ENCODE results near the gene SHISA5. TPM values are rescaled to one million over a fixed set of nuclear protein-coding genes. Genes with fewer than 3 reads are reported as not detected.
A peak's percentile ranks its signal among the peaks of the same experiment; 100 is the strongest.

The SHISA5 gene
- total RNA-seq, 1 experiment from 2014 or later: 137 TPM

DNA sequence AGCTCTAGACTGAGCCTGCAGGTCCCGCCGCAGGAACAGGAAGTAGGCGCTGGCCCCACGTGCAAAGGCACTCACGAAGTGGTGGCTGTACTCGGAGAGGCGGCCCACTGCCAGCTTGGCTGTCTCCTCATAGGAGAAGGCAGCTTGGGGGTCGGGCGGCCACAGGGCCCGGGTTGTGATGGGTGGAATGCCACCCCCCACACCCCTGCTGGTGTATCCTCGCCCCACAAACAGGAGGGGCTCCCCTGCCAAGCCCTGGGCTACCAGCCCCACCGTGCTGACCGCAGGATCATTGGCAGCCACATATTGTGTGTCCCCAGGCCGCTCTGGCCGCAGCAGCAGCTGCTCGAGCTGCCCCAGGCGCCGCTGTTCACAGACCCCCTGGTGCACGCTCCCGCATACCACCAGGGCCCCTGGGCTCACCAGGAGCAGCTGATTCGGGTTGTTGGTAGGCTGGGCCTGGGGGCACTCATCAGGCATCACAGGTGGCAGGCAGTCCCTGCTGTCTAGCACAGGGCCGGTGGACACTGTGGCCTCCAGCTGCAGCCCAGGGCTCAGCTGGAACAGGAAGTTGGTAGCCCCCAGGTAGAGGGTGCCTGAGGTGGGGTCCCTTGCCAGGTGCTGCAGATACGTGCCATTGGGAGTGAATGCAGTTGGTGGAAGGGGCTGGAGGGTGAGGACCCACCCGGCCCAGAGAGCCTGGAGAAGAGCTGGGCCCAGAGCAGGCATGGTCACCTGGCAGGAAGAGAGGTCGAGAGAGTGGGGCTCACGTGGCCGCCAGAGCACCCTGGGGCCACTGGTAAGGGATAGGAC lies 79.9 kb downstream of the SHISA5 start:
- no peaks in the 10 kb centered on the region for H3K9me3 Mint-ChIP-seq
- H3K27ac Mint-ChIP-seq: peak overlapping the region; percentile 16; the same call in 1 of the 2 replicates
- H3K36me3 Mint-ChIP-seq: no peaks in the 10 kb centered on the region; the same call in 1 of the 2 replicates
- no peaks in the 10 kb centered on the region for H3K27me3 Mint-ChIP-seq (ENCODE audit: low read depth)
- no peak overlapping the region for H3K4me3 Mint-ChIP-seq
- DNase-seq (ENCODE audit: low spot score) (no peak), ATAC-seq (no peak)
- ChIA-PET POLR2A (interaction anchor here (1.5 kb wide), 1 partner anchor 9 kb away, joined by 4 read pairs; no protein-coding TSS in a partner anchor), CTCF (interaction anchor here (0.7 to 18.3 kb wide), 6 partner anchors 9 to 125 kb away, joined by 3 to 218 read pairs (median 8); partner anchors contain the start of genes ATRIP, CCDC51 and TMA7)
- peaks cover 31% of the 10 kb centered on the region for H3K4me1 Mint-ChIP-seq
- TF ChIP-seq ZNF138 (CRISPR knock-in tag; conservative IDR thresholded peaks at IDR 0.05) (no peak), ARID4B (CRISPR knock-in tag; IDR thresholded peaks at IDR 0.05; ENCODE audit: borderline replicate concordance) (no peak), MXD4 (CRISPR knock-in tag; IDR thresholded peaks at IDR 0.05; ENCODE audit: borderline replicate concordance) (no peak), ZNF416 (CRISPR knock-in tag; IDR thresholded peaks at IDR 0.05) (no peak), ZNF396 (CRISPR knock-in tag; IDR thresholded peaks at IDR 0.05; ENCODE audit: borderline replicate concordance) (no peak), IRF2 (CRISPR knock-in tag; IDR thresholded peaks at IDR 0.05; ENCODE audit: borderline replicate concordance, low read depth) (no peak), ATF6 (CRISPR knock-in tag; IDR thresholded peaks at IDR 0.05) (no peak), OVOL2 (CRISPR knock-in tag; IDR thresholded peaks at IDR 0.05; ENCODE audit: borderline replicate concordance) (no peak), HMGA2 (CRISPR knock-in tag; IDR thresholded peaks at IDR 0.05) (no peak), ZNF317 (CRISPR knock-in tag; IDR thresholded peaks at IDR 0.05; ENCODE audit: borderline replicate concordance, low read depth) (no peak), GABPB1 (CRISPR knock-in tag; IDR thresholded peaks at IDR 0.05) (no peak), PRRX2 (CRISPR knock-in tag; IDR thresholded peaks at IDR 0.05) (no peak), ESRRA (CRISPR knock-in tag; IDR thresholded peaks at IDR 0.05; ENCODE audit: borderline replicate concordance) (no peak), NFATC4 (CRISPR knock-in tag; IDR thresholded peaks at IDR 0.05) (no peak)
- TF ChIP-seq, protein P1, sequence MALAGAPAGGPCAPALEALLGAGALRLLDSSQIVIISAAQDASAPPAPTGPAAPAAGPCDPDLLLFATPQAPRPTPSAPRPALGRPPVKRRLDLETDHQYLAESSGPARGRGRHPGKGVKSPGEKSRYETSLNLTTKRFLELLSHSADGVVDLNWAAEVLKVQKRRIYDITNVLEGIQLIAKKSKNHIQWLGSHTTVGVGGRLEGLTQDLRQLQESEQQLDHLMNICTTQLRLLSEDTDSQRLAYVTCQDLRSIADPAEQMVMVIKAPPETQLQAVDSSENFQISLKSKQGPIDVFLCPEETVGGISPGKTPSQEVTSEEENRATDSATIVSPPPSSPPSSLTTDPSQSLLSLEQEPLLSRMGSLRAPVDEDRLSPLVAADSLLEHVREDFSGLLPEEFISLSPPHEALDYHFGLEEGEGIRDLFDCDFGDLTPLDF (CRISPR knock-in tag; IDR thresholded peaks at IDR 0.05): no peak
- TF ChIP-seq, protein P2, sequence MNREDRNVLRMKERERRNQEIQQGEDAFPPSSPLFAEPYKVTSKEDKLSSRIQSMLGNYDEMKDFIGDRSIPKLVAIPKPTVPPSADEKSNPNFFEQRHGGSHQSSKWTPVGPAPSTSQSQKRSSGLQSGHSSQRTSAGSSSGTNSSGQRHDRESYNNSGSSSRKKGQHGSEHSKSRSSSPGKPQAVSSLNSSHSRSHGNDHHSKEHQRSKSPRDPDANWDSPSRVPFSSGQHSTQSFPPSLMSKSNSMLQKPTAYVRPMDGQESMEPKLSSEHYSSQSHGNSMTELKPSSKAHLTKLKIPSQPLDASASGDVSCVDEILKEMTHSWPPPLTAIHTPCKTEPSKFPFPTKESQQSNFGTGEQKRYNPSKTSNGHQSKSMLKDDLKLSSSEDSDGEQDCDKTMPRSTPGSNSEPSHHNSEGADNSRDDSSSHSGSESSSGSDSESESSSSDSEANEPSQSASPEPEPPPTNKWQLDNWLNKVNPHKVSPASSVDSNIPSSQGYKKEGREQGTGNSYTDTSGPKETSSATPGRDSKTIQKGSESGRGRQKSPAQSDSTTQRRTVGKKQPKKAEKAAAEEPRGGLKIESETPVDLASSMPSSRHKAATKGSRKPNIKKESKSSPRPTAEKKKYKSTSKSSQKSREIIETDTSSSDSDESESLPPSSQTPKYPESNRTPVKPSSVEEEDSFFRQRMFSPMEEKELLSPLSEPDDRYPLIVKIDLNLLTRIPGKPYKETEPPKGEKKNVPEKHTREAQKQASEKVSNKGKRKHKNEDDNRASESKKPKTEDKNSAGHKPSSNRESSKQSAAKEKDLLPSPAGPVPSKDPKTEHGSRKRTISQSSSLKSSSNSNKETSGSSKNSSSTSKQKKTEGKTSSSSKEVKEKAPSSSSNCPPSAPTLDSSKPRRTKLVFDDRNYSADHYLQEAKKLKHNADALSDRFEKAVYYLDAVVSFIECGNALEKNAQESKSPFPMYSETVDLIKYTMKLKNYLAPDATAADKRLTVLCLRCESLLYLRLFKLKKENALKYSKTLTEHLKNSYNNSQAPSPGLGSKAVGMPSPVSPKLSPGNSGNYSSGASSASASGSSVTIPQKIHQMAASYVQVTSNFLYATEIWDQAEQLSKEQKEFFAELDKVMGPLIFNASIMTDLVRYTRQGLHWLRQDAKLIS (CRISPR knock-in tag; IDR thresholded peaks at IDR 0.05; ENCODE audit: borderline replicate concordance): no peak
- TF ChIP-seq, protein P3, sequence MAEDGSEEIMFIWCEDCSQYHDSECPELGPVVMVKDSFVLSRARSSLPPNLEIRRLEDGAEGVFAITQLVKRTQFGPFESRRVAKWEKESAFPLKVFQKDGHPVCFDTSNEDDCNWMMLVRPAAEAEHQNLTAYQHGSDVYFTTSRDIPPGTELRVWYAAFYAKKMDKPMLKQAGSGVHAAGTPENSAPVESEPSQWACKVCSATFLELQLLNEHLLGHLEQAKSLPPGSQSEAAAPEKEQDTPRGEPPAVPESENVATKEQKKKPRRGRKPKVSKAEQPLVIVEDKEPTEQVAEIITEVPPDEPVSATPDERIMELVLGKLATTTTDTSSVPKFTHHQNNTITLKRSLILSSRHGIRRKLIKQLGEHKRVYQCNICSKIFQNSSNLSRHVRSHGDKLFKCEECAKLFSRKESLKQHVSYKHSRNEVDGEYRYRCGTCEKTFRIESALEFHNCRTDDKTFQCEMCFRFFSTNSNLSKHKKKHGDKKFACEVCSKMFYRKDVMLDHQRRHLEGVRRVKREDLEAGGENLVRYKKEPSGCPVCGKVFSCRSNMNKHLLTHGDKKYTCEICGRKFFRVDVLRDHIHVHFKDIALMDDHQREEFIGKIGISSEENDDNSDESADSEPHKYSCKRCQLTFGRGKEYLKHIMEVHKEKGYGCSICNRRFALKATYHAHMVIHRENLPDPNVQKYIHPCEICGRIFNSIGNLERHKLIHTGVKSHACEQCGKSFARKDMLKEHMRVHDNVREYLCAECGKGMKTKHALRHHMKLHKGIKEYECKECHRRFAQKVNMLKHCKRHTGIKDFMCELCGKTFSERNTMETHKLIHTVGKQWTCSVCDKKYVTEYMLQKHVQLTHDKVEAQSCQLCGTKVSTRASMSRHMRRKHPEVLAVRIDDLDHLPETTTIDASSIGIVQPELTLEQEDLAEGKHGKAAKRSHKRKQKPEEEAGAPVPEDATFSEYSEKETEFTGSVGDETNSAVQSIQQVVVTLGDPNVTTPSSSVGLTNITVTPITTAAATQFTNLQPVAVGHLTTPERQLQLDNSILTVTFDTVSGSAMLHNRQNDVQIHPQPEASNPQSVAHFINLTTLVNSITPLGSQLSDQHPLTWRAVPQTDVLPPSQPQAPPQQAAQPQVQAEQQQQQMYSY (CRISPR knock-in tag; IDR thresholded peaks at IDR 0.05): no peak
- TF ChIP-seq, protein P4, sequence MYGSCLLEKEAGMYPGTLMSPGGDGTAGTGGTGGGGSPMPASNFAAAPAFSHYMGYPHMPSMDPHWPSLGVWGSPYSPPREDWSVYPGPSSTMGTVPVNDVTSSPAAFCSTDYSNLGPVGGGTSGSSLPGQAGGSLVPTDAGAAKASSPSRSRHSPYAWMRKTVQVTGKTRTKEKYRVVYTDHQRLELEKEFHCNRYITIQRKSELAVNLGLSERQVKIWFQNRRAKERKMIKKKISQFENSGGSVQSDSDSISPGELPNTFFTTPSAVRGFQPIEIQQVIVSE (CRISPR knock-in tag; IDR thresholded peaks at IDR 0.05; ENCODE audit: borderline replicate concordance): no peak
